D721Med (cell line): Measurements from ENCODE around the gene NT5DC3.

ENCODE experiments used
- DNase-seq: peaks from one replicate; pipeline ENCODE4 v3.0.0; 2011; ENCODE audit warnings: low spot score; ENCODE audit not compliant: insufficient read length
- FAIRE-seq: peaks from 2 replicates; lab custom pipeline; 2011; peaks lifted over from hg19 to GRCh38; lab: Jason Lieb, UNC
- TF ChIP-seq, protein P1 (sequence below): IDR thresholded peaks from 2 replicates; pipeline ENCODE4 v1.5.1; 2012; ENCODE audit warnings: mild to moderate bottlenecking, control low read depth; ENCODE audit not compliant: insufficient read depth; ENCODE audit errors: missing control alignments

Gene NT5DC3

DNA sequence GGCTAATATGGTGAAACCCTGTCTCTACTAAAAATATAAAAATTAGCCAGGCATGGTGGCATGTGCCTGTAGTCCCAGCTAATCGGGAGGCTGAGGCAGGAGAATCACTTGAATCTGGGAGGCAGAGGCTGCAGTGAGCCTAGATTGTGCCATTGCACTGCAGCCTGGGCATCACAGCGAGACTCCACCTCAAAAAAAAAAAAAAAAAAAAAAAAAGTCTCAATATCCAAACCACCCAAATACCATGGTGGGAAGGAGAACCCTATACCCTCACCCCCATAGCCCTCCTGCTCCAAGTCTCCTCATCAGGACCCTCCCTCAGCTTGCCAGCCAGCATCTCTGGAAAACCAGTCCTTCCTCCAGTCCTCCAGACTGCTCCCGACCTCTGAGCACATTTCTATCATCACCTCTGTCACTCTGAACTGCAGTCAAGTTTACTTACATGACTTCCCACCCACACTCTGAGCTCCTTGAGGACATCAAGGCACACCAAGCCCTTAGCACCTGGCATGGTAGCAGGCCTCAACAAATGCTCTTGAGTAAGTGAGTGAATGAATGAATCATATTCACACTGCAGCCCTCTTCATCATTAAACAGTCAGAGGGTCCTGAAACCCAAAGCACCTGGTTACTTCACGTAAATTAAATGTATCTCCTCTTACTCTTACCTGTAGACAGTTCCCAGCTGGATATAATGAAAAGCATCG, 35.2 kb downstream of the NT5DC3 start:
- TF ChIP-seq, protein P1, sequence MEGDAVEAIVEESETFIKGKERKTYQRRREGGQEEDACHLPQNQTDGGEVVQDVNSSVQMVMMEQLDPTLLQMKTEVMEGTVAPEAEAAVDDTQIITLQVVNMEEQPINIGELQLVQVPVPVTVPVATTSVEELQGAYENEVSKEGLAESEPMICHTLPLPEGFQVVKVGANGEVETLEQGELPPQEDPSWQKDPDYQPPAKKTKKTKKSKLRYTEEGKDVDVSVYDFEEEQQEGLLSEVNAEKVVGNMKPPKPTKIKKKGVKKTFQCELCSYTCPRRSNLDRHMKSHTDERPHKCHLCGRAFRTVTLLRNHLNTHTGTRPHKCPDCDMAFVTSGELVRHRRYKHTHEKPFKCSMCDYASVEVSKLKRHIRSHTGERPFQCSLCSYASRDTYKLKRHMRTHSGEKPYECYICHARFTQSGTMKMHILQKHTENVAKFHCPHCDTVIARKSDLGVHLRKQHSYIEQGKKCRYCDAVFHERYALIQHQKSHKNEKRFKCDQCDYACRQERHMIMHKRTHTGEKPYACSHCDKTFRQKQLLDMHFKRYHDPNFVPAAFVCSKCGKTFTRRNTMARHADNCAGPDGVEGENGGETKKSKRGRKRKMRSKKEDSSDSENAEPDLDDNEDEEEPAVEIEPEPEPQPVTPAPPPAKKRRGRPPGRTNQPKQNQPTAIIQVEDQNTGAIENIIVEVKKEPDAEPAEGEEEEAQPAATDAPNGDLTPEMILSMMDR: no peak
- DNase-seq: no peak
- FAIRE-seq: no peak

DNA sequence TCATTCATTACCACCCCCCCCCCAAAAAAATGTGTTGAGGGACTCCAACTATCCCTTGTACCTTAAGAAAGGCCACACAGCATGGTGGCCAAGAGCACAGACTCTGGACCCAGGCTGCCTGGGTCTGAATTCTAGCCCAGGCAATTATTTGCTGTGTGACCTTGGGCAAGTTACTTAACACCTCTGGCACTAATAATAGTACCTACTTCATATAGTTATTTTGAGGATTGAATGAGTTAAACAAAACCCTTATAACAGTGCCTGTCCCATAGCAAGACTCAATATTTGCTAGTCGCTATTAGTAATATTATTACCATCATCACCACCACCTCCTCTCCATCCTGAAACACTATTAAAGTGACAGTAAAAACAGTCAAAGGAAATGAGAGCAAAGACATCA, 37.2 kb downstream of the NT5DC3 start:
- DNase-seq (no peak), FAIRE-seq (no peak)
- TF ChIP-seq, protein P1: no peak

DNA sequence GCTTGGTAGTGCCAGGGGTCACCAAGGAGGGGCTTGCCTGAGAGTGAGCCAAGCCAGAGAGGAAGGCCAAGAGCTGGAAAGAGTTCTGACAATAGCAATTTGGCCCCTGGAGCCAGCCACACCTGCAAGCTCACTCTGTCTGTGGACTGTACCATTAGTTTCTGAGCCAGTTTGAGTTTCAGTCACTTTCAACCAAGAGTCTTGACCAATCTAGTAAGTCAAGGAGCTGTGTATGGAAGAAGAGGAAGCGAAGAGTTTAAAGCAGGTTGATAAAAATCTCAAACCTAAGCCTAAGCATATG, 38.5 kb downstream of the NT5DC3 start:
- FAIRE-seq (no peak), DNase-seq (no peak)
- TF ChIP-seq, protein P1: no peak

DNA sequence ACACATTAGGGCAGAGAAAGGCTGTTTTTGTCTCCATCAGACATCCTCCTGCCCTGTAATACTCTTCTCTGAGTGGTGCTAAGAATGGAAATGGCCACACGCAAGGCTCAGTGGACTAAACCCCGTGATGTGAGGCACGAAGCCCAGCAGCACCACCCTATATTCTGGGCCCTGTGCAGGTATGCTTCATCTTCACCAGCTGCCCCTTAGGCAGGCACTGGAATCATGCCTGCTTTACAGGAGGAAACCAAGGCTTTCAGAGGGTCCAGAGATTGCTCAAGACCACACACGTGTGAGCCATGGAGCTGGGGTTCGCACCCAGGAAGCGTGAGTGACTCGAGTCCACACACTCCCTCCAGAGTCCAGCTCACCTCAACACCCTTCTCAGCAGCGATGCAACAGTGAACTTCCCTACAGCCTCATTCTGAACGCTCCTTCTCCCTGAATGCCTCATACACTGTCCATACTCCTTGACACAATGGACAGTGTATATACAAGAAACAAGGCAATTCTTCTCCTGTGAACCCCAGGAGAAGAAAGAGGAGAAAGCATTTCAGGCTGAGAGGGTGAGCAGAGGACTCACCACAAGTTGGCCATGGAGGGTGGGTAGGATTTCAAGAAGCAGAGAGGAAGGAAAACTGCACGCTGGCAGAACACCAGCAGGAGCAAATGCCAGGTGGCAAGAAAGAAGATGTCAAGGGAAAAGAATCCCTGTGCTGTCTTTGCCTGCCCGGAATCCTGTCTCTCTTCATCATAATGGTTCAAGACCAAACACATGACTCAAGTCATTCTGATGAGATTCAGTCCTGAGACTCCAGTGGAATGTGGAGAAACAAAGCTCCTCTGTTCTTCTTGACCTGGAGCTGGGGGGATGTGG, 39.1 kb downstream of the NT5DC3 start:
- DNase-seq (no peak), FAIRE-seq (no peak)
- TF ChIP-seq, protein P1: no peak

DNA sequence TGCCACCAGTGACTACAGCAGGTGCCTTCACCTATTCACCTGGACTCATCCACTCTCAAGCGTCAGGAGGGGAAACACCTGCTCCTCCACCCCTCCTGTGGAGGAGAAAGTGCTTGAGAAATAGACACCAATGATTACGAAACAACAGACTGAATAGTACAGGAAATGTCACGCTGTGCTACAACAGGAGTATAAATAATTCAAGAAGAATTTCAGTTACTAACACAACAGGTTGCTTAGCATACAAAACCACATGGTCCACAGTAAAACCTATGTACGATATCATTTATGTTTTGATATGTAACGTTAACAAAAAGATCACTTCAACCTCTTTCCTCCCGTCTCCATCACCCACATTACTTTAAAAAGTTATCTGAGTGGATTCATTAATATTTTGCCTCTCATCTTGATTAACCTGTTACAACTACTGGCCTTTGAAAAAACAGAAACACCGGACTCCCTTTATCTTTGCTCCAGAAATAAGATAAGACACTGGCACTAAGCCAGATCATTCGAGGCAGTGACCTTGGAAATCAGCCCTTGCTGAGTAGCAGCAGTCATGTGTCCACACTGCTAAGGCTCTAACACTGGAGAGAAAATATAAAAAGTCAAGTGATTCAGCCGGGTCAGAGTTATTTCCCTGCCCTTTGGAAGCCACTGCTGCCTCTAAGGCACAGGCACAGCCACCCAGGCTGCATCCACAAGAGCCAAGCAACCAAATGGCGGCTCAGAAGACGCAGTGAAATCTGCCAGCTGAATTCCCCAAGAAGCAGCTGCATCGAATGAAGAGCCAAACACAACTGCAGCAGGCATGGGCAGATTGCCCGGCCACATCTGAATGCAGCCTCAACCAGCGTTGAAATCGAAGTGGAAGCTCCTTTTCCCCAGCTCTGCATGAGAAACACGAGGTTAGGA, 40.9 kb downstream of the NT5DC3 start:
- DNase-seq (no peak), FAIRE-seq (no peak)
- TF ChIP-seq, protein P1: no peak

DNA sequence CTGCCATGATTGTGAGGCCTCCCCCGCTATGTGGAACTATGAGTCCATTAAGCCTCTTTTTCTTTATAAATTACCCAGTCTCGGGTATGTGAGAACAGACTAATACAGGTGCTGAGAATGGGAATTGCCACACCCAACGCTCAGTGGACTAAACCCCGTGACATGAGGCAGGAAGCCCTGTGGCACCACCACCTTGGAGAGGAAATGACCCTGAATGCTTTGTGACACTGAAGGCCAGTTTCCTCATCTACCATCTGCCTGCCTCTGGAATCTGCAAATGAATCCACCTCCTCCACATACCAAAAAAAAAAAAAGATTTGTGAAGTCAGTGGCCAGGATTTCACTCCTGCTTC, 41.6 kb downstream of the NT5DC3 start:
- TF ChIP-seq, protein P1: no peak
- no peak for DNase-seq
- no peak for FAIRE-seq
